Thyroid gland (tissue), 4 donors: ENCODE data around the gene PER3. TPM values are rescaled to one million over a fixed set of nuclear protein-coding genes. Genes with fewer than 3 reads are reported as not detected.
"Not testable (repeated sequence)": the region's sequence is repeated elsewhere in the genome, so short reads cannot be mapped to it uniquely, and the experiment has no call there.

Experiments used
- DNase-seq, 2 donors: peaks; one replicate each; pipeline ENCODE4 v3.0.0-alpha.2; 2019
- H3K27ac ChIP-seq, 3 donors: fragments of 200-600 bp; sonication (generic); 1 replicate in 2 of 3; 2 replicates in 1 of 3; pipeline ENCODE4 v1.5.1; 2016 to 2019; ENCODE audit warnings: mild to moderate bottlenecking in 1 of 3, moderate library complexity in 1 of 3
- H3K27me3 ChIP-seq: fragments of 200-600 bp; sonication (generic); one replicate; pipeline ENCODE4 v1.5.1; 2019
- H3K36me3 ChIP-seq, 2 donors: fragments of 200-600 bp; sonication (generic); one replicate each; pipeline ENCODE4 v1.5.1; 2016 to 2019
- H3K4me1 ChIP-seq, 2 donors: fragments of 200-600 bp; sonication (generic); one replicate each; pipeline ENCODE4 v1.5.1; 2017 to 2019
- H3K4me3 ChIP-seq, 3 donors: fragments of 200-600 bp; sonication (generic); replicated peaks in 1 of 3; 1 replicate in 2 of 3; 2 replicates in 1 of 3; pipeline ENCODE4 v1.5.1; 2016; ENCODE audit warnings: mild to moderate bottlenecking in 1 of 3
- H3K9me3 ChIP-seq: fragments of 200-600 bp; sonication (generic); one replicate; pipeline ENCODE4 v1.5.1; 2017
- POLR2A ChIP-seq, 2 donors: fragments of 450-650 bp; IDR thresholded peaks; one replicate each; pipeline ENCODE4 v1.6.1; 2017; ENCODE audit warnings: antibody characterized with exemption in 2 of 2, mild to moderate bottlenecking in 2 of 2, moderate library complexity in 1 of 2
- WGBS, 2 donors: methylation state at CpG; one replicate each; pipeline ENCODE4 v1.1.5; 2017; 5-methylcytosine and 5-hydroxymethylcytosine counted together
- intact Hi-C: fragments of 100-400 bp; cut with DNase I; formaldehyde crosslinking; loops from one replicate; pipeline ENCODE4 v1.15.1; 2023
- total RNA-seq, 4 donors: library from RNA; depleted of rRNA; stranded (reverse); fragments of >200 nt; gene quantifications; one replicate each; pipeline ENCODE4 v1.2.3, GENCODE V29; 2016
- TF ChIP-seq, protein P1 (sequence below), 6 experiments: fragments of 200-600 bp in 3 of 6; fragments of 450-650 bp in 3 of 6; sonication (generic) in 3 of 6; IDR thresholded peaks; one replicate each; pipeline ENCODE4 v1.5.1; 2016 to 2019; ENCODE audit warnings: antibody characterized with exemption in 6 of 6, mild to moderate bottlenecking in 2 of 6, inconsistent platforms in 1 of 6, moderate library complexity in 1 of 6

The PER3 gene
- total RNA-seq, 4 donors from 2014 or later, result 8.9 to 30.9 (median 20.9) TPM

GRCh38 chr1:7783178-7783711, 846 bp upstream of the PER3 start:
- TF ChIP-seq, protein P1, sequence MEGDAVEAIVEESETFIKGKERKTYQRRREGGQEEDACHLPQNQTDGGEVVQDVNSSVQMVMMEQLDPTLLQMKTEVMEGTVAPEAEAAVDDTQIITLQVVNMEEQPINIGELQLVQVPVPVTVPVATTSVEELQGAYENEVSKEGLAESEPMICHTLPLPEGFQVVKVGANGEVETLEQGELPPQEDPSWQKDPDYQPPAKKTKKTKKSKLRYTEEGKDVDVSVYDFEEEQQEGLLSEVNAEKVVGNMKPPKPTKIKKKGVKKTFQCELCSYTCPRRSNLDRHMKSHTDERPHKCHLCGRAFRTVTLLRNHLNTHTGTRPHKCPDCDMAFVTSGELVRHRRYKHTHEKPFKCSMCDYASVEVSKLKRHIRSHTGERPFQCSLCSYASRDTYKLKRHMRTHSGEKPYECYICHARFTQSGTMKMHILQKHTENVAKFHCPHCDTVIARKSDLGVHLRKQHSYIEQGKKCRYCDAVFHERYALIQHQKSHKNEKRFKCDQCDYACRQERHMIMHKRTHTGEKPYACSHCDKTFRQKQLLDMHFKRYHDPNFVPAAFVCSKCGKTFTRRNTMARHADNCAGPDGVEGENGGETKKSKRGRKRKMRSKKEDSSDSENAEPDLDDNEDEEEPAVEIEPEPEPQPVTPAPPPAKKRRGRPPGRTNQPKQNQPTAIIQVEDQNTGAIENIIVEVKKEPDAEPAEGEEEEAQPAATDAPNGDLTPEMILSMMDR (IDR thresholded peaks at IDR 0.05), result no peak
- TF ChIP-seq POLR2A (IDR thresholded peaks at IDR 0.05), result no peak
- H3K4me1 ChIP-seq, result peaks cover 15% of the 10 kb centered on the region in 2 donors

GRCh38 chr1:7784492-7785071, 491 bp downstream of the PER3 start:
- 31 to 43% methylated on average over 33 to 34 of the region's 52 CpGs for WGBS, 2 donors
- intact Hi-C loops, result no loop called here
- H3K27ac ChIP-seq, result peak overlapping the region; percentile 90 to 93 (median 91)
- peak; percentile 60 to 69 for DNase-seq
- H3K4me3 ChIP-seq, result peak overlapping the region; percentile 15 to 82 (median 63)
- H3K9me3 ChIP-seq, result no peaks in the 10 kb centered on the region
- peaks cover 15 to 18% of the 10 kb centered on the region in 2 donors for H3K4me1 ChIP-seq
- TF ChIP-seq, protein P1 (IDR thresholded peaks at IDR 0.05), result no peak
- TF ChIP-seq POLR2A (IDR thresholded peaks at IDR 0.05), result peak in 1 of 2 donors; percentile 42
- H3K36me3 ChIP-seq, result peaks cover 0 to 4% of the 10 kb centered on the region in 2 donors
- no peaks in the 10 kb centered on the region for H3K27me3 ChIP-seq

More at GRCh38 chr1:7783178-7783711, 846 bp upstream of the PER3 start:
- DNase-seq, result peak; percentile 81 to 82
- intact Hi-C loops, result no loop called here
- 6% methylated on average over 20 to 23 of the region's 34 CpGs for WGBS, 2 donors
- peak overlapping the region; percentile 77 to 91 (median 85) for H3K27ac ChIP-seq
- peaks cover 5 to 11% of the 10 kb centered on the region in 2 donors for H3K36me3 ChIP-seq
- H3K4me3 ChIP-seq, result peak overlapping the region in 1 of 3 donors; percentile 43
- no peaks in the 10 kb centered on the region for H3K27me3 ChIP-seq
- no peaks in the 10 kb centered on the region for H3K9me3 ChIP-seq

- Histone ChIP-seq H3K9me3 (no peaks in the 10 kb centered on the region), H3K27ac (peak overlapping the region; percentile 90 to 93 (median 91)), H3K36me3 (peaks cover under 1 to 1% of the 10 kb centered on the region in 2 donors), H3K27me3 (no peaks in the 10 kb centered on the region), H3K4me3 (peak overlapping the region; percentile 15 to 82 (median 63)), H3K4me1 (peaks cover 15 to 18% of the 10 kb centered on the region in 2 donors)
- DNase-seq, result no peak
- 51 to 57% methylated on average over 7 of the region's 7 CpGs for WGBS, 2 donors
- no peak for TF ChIP-seq POLR2A (IDR thresholded peaks at IDR 0.05)
- TF ChIP-seq, protein P1 (IDR thresholded peaks at IDR 0.05), result no peak
- intact Hi-C loops, result no loop called here
Observed at GRCh38 chr1:7785108-7785507, 1.0 kb downstream of the PER3 start.

- Histone ChIP-seq H3K4me1 (peaks cover 15 to 18% of the 10 kb centered on the region in 2 donors), H3K36me3 (peaks cover 6 to 12% of the 10 kb centered on the region in 2 donors), H3K9me3 (no peaks in the 10 kb centered on the region), H3K27me3 (no peaks in the 10 kb centered on the region), H3K27ac (no peak overlapping the region), H3K4me3 (no peak overlapping the region)
- 56 to 57% methylated on average over 5 of the region's 5 CpGs for WGBS, 2 donors
- TF ChIP-seq, protein P1 (IDR thresholded peaks at IDR 0.05), result no peak
- no peak for TF ChIP-seq POLR2A (IDR thresholded peaks at IDR 0.05)
- intact Hi-C loops, result no loop called here
- peak in 1 of 2 donors; percentile 10 for DNase-seq
Observed at GRCh38 chr1:7786795-7787194, 2.7 kb downstream of the PER3 start.

GRCh38 chr1:7789828-7790227, 5.7 kb downstream of the PER3 start:
- H3K27ac ChIP-seq, result no peak overlapping the region
- WGBS, 2 donors, result 70 to 78% methylated on average over 5 of the region's 5 CpGs
- peaks cover 12 to 15% of the 10 kb centered on the region in 2 donors for H3K36me3 ChIP-seq
- no peak for DNase-seq
- peaks cover 11% of the 10 kb centered on the region in 2 donors for H3K4me1 ChIP-seq
- no peak for TF ChIP-seq POLR2A (IDR thresholded peaks at IDR 0.05)
- TF ChIP-seq, protein P1 (IDR thresholded peaks at IDR 0.05), result no peak
- H3K9me3 ChIP-seq, result no peaks in the 10 kb centered on the region
- no peaks in the 10 kb centered on the region for H3K27me3 ChIP-seq
- H3K4me3 ChIP-seq, result no peak overlapping the region
- intact Hi-C loops, result no loop called here

DNA sequence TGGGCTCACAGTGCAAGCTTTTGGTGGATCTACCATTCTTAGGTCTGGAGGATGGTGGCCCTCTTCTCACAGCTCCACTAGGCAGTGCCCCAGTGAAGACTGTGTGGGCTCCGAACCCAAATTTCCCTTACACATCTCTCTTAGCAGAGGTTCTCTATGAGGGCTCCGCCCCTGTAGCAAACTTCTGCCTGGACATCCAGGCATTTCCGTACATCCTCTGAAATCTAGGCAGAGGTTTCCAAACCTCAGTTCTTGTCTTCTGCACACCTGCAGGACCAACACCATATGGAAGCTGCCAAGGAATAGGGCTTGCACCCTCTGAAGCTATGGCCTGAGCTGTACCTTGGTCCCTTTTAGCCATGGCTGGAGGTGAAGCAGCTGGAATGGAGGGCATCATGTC, 6.9 kb downstream of the PER3 start:
- H3K4me1 ChIP-seq, H3K27me3 ChIP-seq, H3K27ac ChIP-seq, intact Hi-C loops, H3K9me3 ChIP-seq, H3K4me3 ChIP-seq, DNase-seq: not testable (repeated sequence)
- peaks cover 12 to 15% of the 10 kb centered on the region in 2 donors for H3K36me3 ChIP-seq
- WGBS, 2 donors, result 91 to 95% methylated on average over 3 of the region's 3 CpGs
